K562 (cell line): ENCODE data around the gene CMSS1. TPM values are rescaled to one million over a fixed set of nuclear protein-coding genes. Genes with fewer than 3 reads are reported as not detected.

Source experiments
- ATAC-seq: fragments of 200-7000 bp; cut with Tn5 transposase; 3 replicates; pipeline ENCODE4 v1.9.1; 2020; ENCODE audit warnings: moderate library complexity
- BruUV-seq: library from RNA; stranded (reverse); fragments of 400-500 nt; replicated peaks from 2 replicates; lab custom pipeline; 2021; lab: Mats Ljungman, UMichigan
- CTCF ChIA-PET: fragments of 300-600 bp; formaldehyde crosslinking; extraction: SDS; loops from one replicate; lab custom pipeline; 2021; ENCODE audit warnings: low intra/inter-chr PET ratio; lab: Yijun Ruan, JAX
- POLR2A ChIA-PET: fragments of 300-600, 350-650 bp; sonication (Branson Sonifier 250); formaldehyde crosslinking; extraction: SDS; loops from one replicate; lab custom pipeline; 2021; ENCODE audit warnings: antibody characterized with exemption, inconsistent platforms; lab: Yijun Ruan, JAX
- DNase-seq, 4 experiments: peaks; one replicate each; pipeline versions ENCODE4 v3.0.0 to v3.0.0-alpha.2; 2011 to 2018; ENCODE audit warnings: low spot score in 3 of 4, mixed read lengths in 3 of 4; ENCODE audit errors: extremely low read depth in 1 of 4
- FAIRE-seq: peaks from 2 replicates; lab custom pipeline; 2011; peaks lifted over from hg19 to GRCh38; lab: Jason Lieb, UNC
- H2AFZ ChIP-seq: 2 replicates; pipeline ENCODE4 v1.6.0; 2011; ENCODE audit warnings: low read depth, low read length, control low read depth, inconsistent platforms
- H3K27ac ChIP-seq: fragments of 200-600 bp; 3 replicates; pipeline ENCODE4 v1.8.0; 2011; ENCODE audit warnings: low read depth, mild to moderate bottlenecking, control low read depth, inconsistent platforms, low read length, moderate library complexity, mixed read lengths; ENCODE audit errors: extremely low read depth
- H3K27me3 ChIP-seq, 2 experiments: fragments of 300-600 bp in 1 of 2; 2 replicates in 1 of 2; 3 replicates in 1 of 2; pipeline versions ENCODE4 v1.6.0 to v1.8.0; 2011; ENCODE audit warnings: inconsistent platforms in 2 of 2, low read length in 2 of 2, mild to moderate bottlenecking in 1 of 2, mixed read lengths in 1 of 2, moderate library complexity in 1 of 2; ENCODE audit not compliant: control insufficient read depth in 2 of 2, insufficient read depth in 2 of 2
- H3K36me3 ChIP-seq: fragments of 300-600 bp; 3 replicates; pipeline ENCODE4 v1.8.0; 2011; ENCODE audit warnings: mild to moderate bottlenecking, low read length, inconsistent platforms; ENCODE audit not compliant: control insufficient read depth, insufficient read depth
- H3K4me1 ChIP-seq, 2 experiments: fragments of 200-600 bp in 1 of 2; replicated peaks in 1 of 2; 2 replicates in 1 of 2; 3 replicates in 1 of 2; pipeline versions ENCODE4 v1.5.1 to v1.8.0; 2011; ENCODE audit warnings: inconsistent platforms in 2 of 2, low read length in 2 of 2, mild to moderate bottlenecking in 1 of 2, mixed read lengths in 1 of 2, moderate library complexity in 1 of 2; ENCODE audit not compliant: control insufficient read depth in 2 of 2, insufficient read depth in 2 of 2
- H3K4me2 ChIP-seq: 2 replicates; pipeline ENCODE4 v1.6.1; 2011; ENCODE audit warnings: low read length, control low read depth, inconsistent platforms, mixed read lengths; ENCODE audit not compliant: insufficient read depth
- H3K4me3 ChIP-seq: fragments of 200-600 bp; sonication (generic), shearing (Covaris generic); 2 replicates; pipeline ENCODE4 v1.5.1; 2016; ENCODE audit warnings: control low read depth, inconsistent platforms
- H3K79me2 ChIP-seq: fragments of 200-600 bp; 3 replicates; pipeline ENCODE4 v1.8.0; 2011; ENCODE audit warnings: low read length, inconsistent platforms; ENCODE audit not compliant: control insufficient read depth, insufficient read depth
- H3K9ac ChIP-seq, 2 experiments: 2 replicates each; pipeline versions ENCODE4 v1.6.0 to v1.6.1; 2011; ENCODE audit warnings: low read depth in 2 of 2, low read length in 2 of 2, control low read depth in 1 of 2, inconsistent platforms in 1 of 2, mild to moderate bottlenecking in 1 of 2, mixed read lengths in 1 of 2; ENCODE audit not compliant: insufficient read depth in 1 of 2
- H3K9me1 ChIP-seq: one replicate; pipeline ENCODE4 v1.6.0; 2011; ENCODE audit warnings: inconsistent platforms, mild to moderate bottlenecking, low read length, moderate library complexity; ENCODE audit not compliant: control insufficient read depth, insufficient read depth
- H3K9me3 ChIP-seq: replicated peaks from 2 replicates; pipeline ENCODE4 v1.5.1; 2011; ENCODE audit warnings: low read depth, low read length, inconsistent platforms; ENCODE audit not compliant: control insufficient read depth, insufficient read depth
- H4K20me1 ChIP-seq: replicated peaks from 2 replicates; pipeline ENCODE4 v1.6.1; 2011; ENCODE audit warnings: low read length, inconsistent platforms, mixed read lengths; ENCODE audit not compliant: control insufficient read depth, insufficient read depth
- BCOR ChIP-seq: fragments of 450-650 bp; IDR thresholded peaks from 2 replicates; pipeline ENCODE4 v1.6.1; 2016
- BDP1 ChIP-seq: IDR thresholded peaks from 3 replicates; pipeline ENCODE4 v1.6.1; 2011; ENCODE audit not compliant: insufficient read length, insufficient read depth
- DACH1 ChIP-seq: fragments of 450-650 bp; IDR thresholded peaks from 2 replicates; pipeline ENCODE4 v1.6.1; 2018; ENCODE audit not compliant: partially characterized antibody
- KLF16 ChIP-seq: IDR thresholded peaks from 2 replicates; pipeline ENCODE4 v1.6.1; 2016; ENCODE audit warnings: antibody characterized with exemption
- MTF1 ChIP-seq: fragments of 250-450 bp; sonication (Bioruptor Pico); IDR thresholded peaks from 2 replicates; pipeline ENCODE4 v1.9.0; 2021; ENCODE audit warnings: moderate library complexity, mild to moderate bottlenecking, inconsistent platforms, borderline replicate concordance
- NCOA6 ChIP-seq: fragments of 450-650 bp; IDR thresholded peaks from 2 replicates; pipeline ENCODE4 v1.6.1; 2017; ENCODE audit warnings: mild to moderate bottlenecking
- POLR3G ChIP-seq: IDR thresholded peaks from 2 replicates; pipeline ENCODE4 v1.6.1; 2011; ENCODE audit not compliant: insufficient read length, insufficient replicate concordance; ENCODE audit errors: extremely low read depth
- PTBP1 ChIP-seq: fragments of 200-400 bp; formaldehyde crosslinking; IDR thresholded peaks from 2 replicates; pipeline ENCODE4 v1.6.1; 2017; ENCODE audit warnings: low read depth, low read length
- SAP30 ChIP-seq: fragments of 200-600 bp; sonication (generic); IDR thresholded peaks from 2 replicates; pipeline ENCODE4 v1.6.1; 2012; ENCODE audit warnings: borderline replicate concordance, low read depth, mild to moderate bottlenecking, moderate library complexity, low read length, control low read depth, inconsistent platforms; ENCODE audit not compliant: insufficient read depth, poor library complexity, severe bottlenecking
- SRF ChIP-seq, 2 experiments: fragments of 250-450, 450-650 bp in 1 of 2; sonication (Bioruptor Pico) in 1 of 2; sonication (generic) in 1 of 2; formaldehyde crosslinking; IDR thresholded peaks; 2 replicates each; pipeline versions ENCODE4 v1.5.0 to v1.5.1; 2020 to 2022; ENCODE audit warnings: mild to moderate bottlenecking in 1 of 2, missing genetic modification reagents in 1 of 2
- SRSF3 ChIP-seq: fragments of 200-400 bp; formaldehyde crosslinking; IDR thresholded peaks from 2 replicates; pipeline ENCODE4 v1.6.1; 2016; ENCODE audit warnings: mild to moderate bottlenecking, low read length, moderate library complexity; ENCODE audit not compliant: insufficient read depth
- ZBTB49 ChIP-seq: sonication (generic); formaldehyde crosslinking; IDR thresholded peaks from 2 replicates; pipeline ENCODE4 v1.8.0; 2022; ENCODE audit warnings: missing genetic modification reagents, mild to moderate bottlenecking, borderline replicate concordance
- ZEB2 ChIP-seq: fragments of 450-650 bp; IDR thresholded peaks from 2 replicates; pipeline ENCODE4 v1.6.1; 2016
- ZNF184 ChIP-seq: sonication (generic); formaldehyde crosslinking; IDR thresholded peaks from 2 replicates; pipeline ENCODE4 v1.5.0; 2020; ENCODE audit warnings: missing genetic modification reagents
- ZNF408 ChIP-seq: fragments of 250-450 bp; sonication (Bioruptor Pico); IDR thresholded peaks from 2 replicates; pipeline ENCODE4 v1.4.0; 2020; ENCODE audit warnings: low read depth, mild to moderate bottlenecking, moderate library complexity
- WGBS: fragments of 100-300 bp; shearing (Covaris generic); methylation state at CpG from one replicate; pipeline ENCODE4 v1.1.6; 2016; ENCODE audit warnings: low coverage, mixed read lengths; ENCODE audit not compliant: insufficient coverage; ENCODE audit errors: missing lambda C conversion rate; 5-methylcytosine and 5-hydroxymethylcytosine counted together
- in situ Hi-C: fragments of 300-500 bp; cut with MboI; formaldehyde crosslinking; loops from 4 replicates; pipeline ENCODE4 v1.15.0; 2018; ENCODE audit warnings: inconsistent platforms, mixed read lengths
- intact Hi-C: fragments of 100-400 bp; cut with micrococcal nuclease; formaldehyde crosslinking; loops from 2 replicates; pipeline ENCODE4 v1.14.2; 2022
- polyA plus RNA-seq, 8 experiments: library from polyadenylated mRNA; depleted of rRNA in 4 of 8; stranded (reverse) in 5 of 8; unstranded in 3 of 8; fragments of >200 nt; fragmentation: Nextera tagmentation in 2 of 8; fragmentation: Illumina TruSeq in 1 of 8; extraction: Ambion mirVana in 2 of 8; extraction: Trizol in 1 of 8; gene quantifications; 2 replicates each; pipeline versions ENCODE4 v1.2.1 to v1.2.3, GENCODE V29; 2011 to 2014; ENCODE audit warnings: inconsistent platforms in 1 of 8, missing spikeins in 1 of 8
- total RNA-seq, 7 experiments: library from RNA; depleted of rRNA in 6 of 7; stranded (reverse); fragments of >200 nt in 6 of 7; fragmentation: Illumina TruSeq in 2 of 7; extraction: Trizol in 2 of 7; gene quantifications; 2 replicates each; pipeline versions ENCODE4 v1.2.1 to v1.2.3, GENCODE V29; 2011 to 2021; ENCODE audit warnings: low replicate concordance in 1 of 7
- TF ChIP-seq, protein P1 (sequence below): sonication (generic); formaldehyde crosslinking; IDR thresholded peaks from 2 replicates; pipeline ENCODE4 v1.8.1; 2023; ENCODE audit warnings: mild to moderate bottlenecking, missing genetic modification reagents
- TF ChIP-seq, protein P2 (sequence below): fragments of 250-450 bp; sonication (Bioruptor Pico); IDR thresholded peaks from 2 replicates; pipeline ENCODE4 v1.5.0; 2021
- TF ChIP-seq, protein P3 (sequence below): sonication (generic); formaldehyde crosslinking; IDR thresholded peaks from 2 replicates; pipeline ENCODE4 v1.9.0; 2022; ENCODE audit warnings: mild to moderate bottlenecking, missing genetic modification reagents

CMSS1 gene
- total and polyA plus RNA-seq, 9 of the 15 experiments (the other 6 are each of a cell fraction or from before 2014, with no cell fraction given), result 46.9 to 109 (median 72.3) TPM

DNA sequence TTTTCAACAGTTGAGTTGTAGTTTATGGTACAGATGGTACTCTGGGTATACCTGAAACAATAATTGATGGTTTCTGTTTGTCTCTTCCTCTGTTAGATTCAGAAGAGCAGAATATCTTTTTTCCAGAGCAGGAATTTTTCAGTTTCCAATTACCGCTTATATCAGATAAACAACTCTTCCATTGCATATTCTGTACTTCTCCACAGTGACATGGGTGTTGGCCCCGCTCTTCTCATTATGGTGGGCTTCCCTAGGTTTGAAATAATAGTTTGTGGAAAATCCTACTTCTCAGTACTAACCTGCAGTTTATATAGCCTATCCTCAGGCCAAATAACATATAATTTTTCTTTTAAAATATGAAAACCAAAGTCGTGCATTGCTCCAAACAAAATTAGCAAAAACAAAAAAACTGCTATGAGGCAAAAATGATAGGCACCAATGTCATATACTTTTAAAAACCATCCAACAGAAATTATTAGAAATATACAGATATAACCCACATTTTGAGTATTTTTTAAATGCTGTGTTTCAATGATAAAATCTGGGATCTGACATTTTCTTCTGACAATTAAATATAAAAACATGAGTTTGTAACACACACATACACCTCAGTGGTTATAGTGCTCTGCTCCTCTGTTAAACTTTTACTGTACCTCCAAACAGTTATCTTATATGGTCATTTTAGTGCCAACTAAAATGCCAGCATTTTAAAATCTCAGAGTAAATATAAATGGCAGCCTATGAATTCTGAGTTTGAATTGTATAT, 56.8 kb downstream of the CMSS1 start:
- BruUV-seq, result no TSS peak
- intact Hi-C loops, result no loop called here
- no peak for DNase-seq
- Histone ChIP-seq H3K27ac (no peak overlapping the region), H3K9ac (no peak overlapping the region), H3K36me3 (no peaks in the 10 kb centered on the region; the same call in 2 of the 3 replicates), H2AFZ (no peak overlapping the region), H3K4me2 (no peak overlapping the region), H3K79me2 (peaks cover 78% of the 10 kb centered on the region), H3K9me3 (no peaks in the 10 kb centered on the region), H3K9me1 (no peaks in the 10 kb centered on the region), H3K4me1 (peaks cover 10 to 33% of the 10 kb centered on the region in 2 experiments; a peak in 4 of 5 replicates), H3K27me3 (no peaks in the 10 kb centered on the region), H3K4me3 (no peak overlapping the region), H4K20me1 (no peaks in the 10 kb centered on the region)
- no peak for ATAC-seq
- in situ Hi-C loops, result no loop called here
- CTCF ChIA-PET, result no interaction called here
- POLR2A ChIA-PET, result no interaction called here
- 47% methylated on average over 3 of the region's 3 CpGs for WGBS
- FAIRE-seq, result no peak
- TF ChIP-seq ZNF408 (no peak), DACH1 (no peak), BCOR (no peak), NCOA6 (no peak), BDP1 (no peak), KLF16 (no peak), ZBTB49 (CRISPR knock-in tag) (no peak), SAP30 (no peak), POLR3G (no peak), ZEB2 (no peak), SRF (CRISPR knock-in tag; IDR thresholded peaks at IDR 0.05) (no peak), PTBP1 (no peak), MTF1 (no peak), SRSF3 (no peak), ZNF184 (CRISPR knock-in tag) (no peak)
- TF ChIP-seq, protein P1, sequence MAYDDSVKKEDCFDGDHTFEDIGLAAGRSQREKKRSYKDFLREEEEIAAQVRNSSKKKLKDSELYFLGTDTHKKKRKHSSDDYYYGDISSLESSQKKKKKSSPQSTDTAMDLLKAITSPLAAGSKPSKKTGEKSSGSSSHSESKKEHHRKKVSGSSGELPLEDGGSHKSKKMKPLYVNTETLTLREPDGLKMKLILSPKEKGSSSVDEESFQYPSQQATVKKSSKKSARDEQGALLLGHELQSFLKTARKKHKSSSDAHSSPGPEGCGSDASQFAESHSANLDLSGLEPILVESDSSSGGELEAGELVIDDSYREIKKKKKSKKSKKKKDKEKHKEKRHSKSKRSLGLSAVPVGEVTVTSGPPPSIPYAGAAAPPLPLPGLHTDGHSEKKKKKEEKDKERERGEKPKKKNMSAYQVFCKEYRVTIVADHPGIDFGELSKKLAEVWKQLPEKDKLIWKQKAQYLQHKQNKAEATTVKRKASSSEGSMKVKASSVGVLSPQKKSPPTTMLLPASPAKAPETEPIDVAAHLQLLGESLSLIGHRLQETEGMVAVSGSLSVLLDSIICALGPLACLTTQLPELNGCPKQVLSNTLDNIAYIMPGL (CRISPR knock-in tag), result no peak
- TF ChIP-seq, protein P2, sequence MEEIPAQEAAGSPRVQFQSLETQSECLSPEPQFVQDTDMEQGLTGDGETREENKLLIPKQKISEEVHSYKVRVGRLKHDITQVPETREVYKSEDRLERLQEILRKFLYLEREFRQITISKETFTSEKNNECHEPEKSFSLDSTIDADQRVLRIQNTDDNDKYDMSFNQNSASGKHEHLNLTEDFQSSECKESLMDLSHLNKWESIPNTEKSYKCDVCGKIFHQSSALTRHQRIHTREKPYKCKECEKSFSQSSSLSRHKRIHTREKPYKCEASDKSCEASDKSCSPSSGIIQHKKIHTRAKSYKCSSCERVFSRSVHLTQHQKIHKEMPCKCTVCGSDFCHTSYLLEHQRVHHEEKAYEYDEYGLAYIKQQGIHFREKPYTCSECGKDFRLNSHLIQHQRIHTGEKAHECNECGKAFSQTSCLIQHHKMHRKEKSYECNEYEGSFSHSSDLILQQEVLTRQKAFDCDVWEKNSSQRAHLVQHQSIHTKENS (CRISPR knock-in tag), result no peak
- TF ChIP-seq, protein P3, sequence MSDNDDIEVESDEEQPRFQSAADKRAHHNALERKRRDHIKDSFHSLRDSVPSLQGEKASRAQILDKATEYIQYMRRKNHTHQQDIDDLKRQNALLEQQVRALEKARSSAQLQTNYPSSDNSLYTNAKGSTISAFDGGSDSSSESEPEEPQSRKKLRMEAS, result no peak
